DOHH2 (cell line): Measurements from ENCODE around the gene OR13J1.

ENCODE experiments used
- CTCF ChIP-seq: fragments of 200-600 bp; sonication (generic); IDR thresholded peaks from one replicate; pipeline ENCODE4 v1.5.1; 2014; ENCODE audit warnings: antibody characterized with exemption, mild to moderate bottlenecking, low read depth, low read length; ENCODE audit not compliant: poor library complexity, severe bottlenecking
- EZH2phosphoT487 ChIP-seq: fragments of 200-600 bp; sonication (generic); IDR thresholded peaks from 2 replicates; pipeline ENCODE4 v1.6.1; 2017; ENCODE audit warnings: borderline replicate concordance, mild to moderate bottlenecking, antibody characterized with exemption, low read length, moderate library complexity, mixed read lengths

DNA sequence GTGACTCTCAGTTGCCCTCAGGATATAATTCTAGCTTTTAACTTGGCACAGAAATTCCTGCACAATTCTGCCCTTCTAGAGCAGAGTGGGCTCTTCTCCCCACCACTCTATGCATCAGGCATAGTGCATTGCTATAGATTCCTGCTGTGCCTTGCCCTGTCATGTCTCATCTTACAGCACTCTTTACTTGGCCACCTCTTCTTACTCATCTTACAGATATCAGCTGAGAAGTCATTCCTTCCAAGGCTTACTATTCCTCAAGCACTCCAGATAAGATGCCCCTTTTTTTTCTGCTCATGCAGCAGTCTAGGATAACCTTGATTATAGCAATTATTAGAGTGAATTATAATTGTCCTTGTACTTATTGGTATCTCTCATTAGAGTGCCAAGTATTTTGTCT, 47.3 kb downstream of the OR13J1 start:
- TF ChIP-seq EZH2phosphoT487 (no peak), CTCF (no peak)
